Keratinocyte (primary cell): ENCODE data around the gene DHX35. TPM values are rescaled to one million over a fixed set of nuclear protein-coding genes. Genes with fewer than 3 reads are reported as not detected.

ENCODE experiments used
- DNase-seq: peaks from one replicate; pipeline ENCODE4 v3.0.0-alpha.2; 2011; ENCODE audit warnings: low read depth, missing footprints, low spot score
- FAIRE-seq: peaks from 2 replicates; lab custom pipeline; 2011; peaks lifted over from hg19 to GRCh38; lab: Jason Lieb, UNC
- H2AFZ ChIP-seq: 2 replicates; pipeline ENCODE4 v1.6.0; 2012; ENCODE audit warnings: low read length, control low read depth, inconsistent platforms; ENCODE audit not compliant: control insufficient read depth
- H3K27ac ChIP-seq: 2 replicates; pipeline ENCODE4 v1.5.1; 2011; ENCODE audit warnings: low read length; ENCODE audit not compliant: control insufficient read depth, insufficient read depth
- H3K27me3 ChIP-seq: 3 replicates; pipeline ENCODE4 v1.6.0; 2011; ENCODE audit warnings: low read length; ENCODE audit not compliant: control insufficient read depth, insufficient read depth; ENCODE audit errors: extremely low read depth
- H3K36me3 ChIP-seq, 2 experiments: 2 replicates in 1 of 2; 3 replicates in 1 of 2; pipeline ENCODE4 v1.5.1; 2011; ENCODE audit warnings: low read length in 2 of 2, mild to moderate bottlenecking in 1 of 2; ENCODE audit not compliant: control insufficient read depth in 2 of 2, insufficient read depth in 2 of 2; ENCODE audit errors: extremely low read depth in 1 of 2
- H3K4me1 ChIP-seq: 3 replicates; pipeline ENCODE4 v1.5.1; 2011; ENCODE audit warnings: low read length; ENCODE audit not compliant: control insufficient read depth, insufficient read depth; ENCODE audit errors: extremely low read depth
- H3K4me2 ChIP-seq: 3 replicates; pipeline ENCODE4 v1.6.0; 2011; ENCODE audit warnings: low read depth, low read length; ENCODE audit not compliant: control insufficient read depth, insufficient read depth; ENCODE audit errors: extremely low read depth
- H3K4me3 ChIP-seq, 3 experiments: fragments of 200-600 bp in 1 of 3; sonication (generic) in 1 of 3; 2 replicates in 2 of 3; 3 replicates in 1 of 3; pipeline ENCODE4 v1.5.1; 2011 to 2016; ENCODE audit warnings: low read length in 3 of 3, mild to moderate bottlenecking in 3 of 3, control low read depth in 2 of 3, inconsistent platforms in 1 of 3, low read depth in 1 of 3, mixed read lengths in 1 of 3, mixed run types in 1 of 3, moderate library complexity in 1 of 3; ENCODE audit not compliant: control insufficient read depth in 2 of 3, insufficient read depth in 2 of 3; ENCODE audit errors: extremely low read depth in 1 of 3
- H3K79me2 ChIP-seq: 2 replicates; pipeline ENCODE4 v1.6.0; 2012; ENCODE audit warnings: low read length; ENCODE audit not compliant: control insufficient read depth, insufficient read depth
- H3K9ac ChIP-seq: 3 replicates; pipeline ENCODE4 v1.6.0; 2011; ENCODE audit warnings: low read length; ENCODE audit not compliant: control insufficient read depth, insufficient read depth; ENCODE audit errors: extremely low read depth
- H3K9me1 ChIP-seq: 3 replicates; pipeline ENCODE4 v1.6.0; 2011; ENCODE audit warnings: low read length; ENCODE audit not compliant: control insufficient read depth, insufficient read depth; ENCODE audit errors: extremely low read depth
- H3K9me3 ChIP-seq: 2 replicates; pipeline ENCODE4 v1.5.1; 2012; ENCODE audit warnings: low read depth, low read length; ENCODE audit not compliant: control insufficient read depth
- H4K20me1 ChIP-seq: 3 replicates; pipeline ENCODE4 v1.6.0; 2011; ENCODE audit warnings: low read length; ENCODE audit not compliant: control insufficient read depth, insufficient read depth; ENCODE audit errors: extremely low read depth
- EZH2 ChIP-seq: IDR thresholded peaks from one replicate; pipeline ENCODE4 v1.6.1; 2012; ENCODE audit warnings: inconsistent platforms, mild to moderate bottlenecking, low read length, moderate library complexity
- dilution Hi-C: fragments of 300-500 bp; cut with MboI; formaldehyde crosslinking; loops from one replicate; pipeline ENCODE4 v1.7.0; 2020; ENCODE audit warnings: low sequenced_read_pairs; ENCODE audit not compliant: extremely low pct_ligation_motif_present
- polyA plus RNA-seq, 5 experiments: library from polyadenylated mRNA; depleted of rRNA in 3 of 5; stranded (reverse) in 3 of 5; stranded (forward) in 1 of 5; unstranded in 1 of 5; fragments of >200 nt; gene quantifications; 1 replicate in 1 of 5; 2 replicates in 3 of 5; 3 replicates in 1 of 5; pipeline versions ENCODE4 v1.2.1 to v1.2.3, GENCODE V29; 2011 to 2012; ENCODE audit warnings: missing spikeins in 2 of 5, low read depth in 1 of 5, low replicate concordance in 1 of 5
- TF ChIP-seq, protein P1 (sequence below), 3 experiments: IDR thresholded peaks in 1 of 3; conservative IDR thresholded peaks in 1 of 3; optimal IDR thresholded peaks in 1 of 3; 2 replicates in 2 of 3; 3 replicates in 1 of 3; pipeline versions ENCODE3 to v1.5.1; 2011; ENCODE audit warnings: low read length in 3 of 3, mild to moderate bottlenecking in 3 of 3, moderate library complexity in 2 of 3, control low read depth in 1 of 3, inconsistent platforms in 1 of 3; ENCODE audit not compliant: insufficient read depth in 2 of 3; ENCODE audit errors: extremely low read depth in 1 of 3

The DHX35 gene
- polyA plus RNA-seq, 1 donor (not counting 4 experiments of a cell fraction or from before 2014, with no cell fraction given): 9.8 TPM

DNA sequence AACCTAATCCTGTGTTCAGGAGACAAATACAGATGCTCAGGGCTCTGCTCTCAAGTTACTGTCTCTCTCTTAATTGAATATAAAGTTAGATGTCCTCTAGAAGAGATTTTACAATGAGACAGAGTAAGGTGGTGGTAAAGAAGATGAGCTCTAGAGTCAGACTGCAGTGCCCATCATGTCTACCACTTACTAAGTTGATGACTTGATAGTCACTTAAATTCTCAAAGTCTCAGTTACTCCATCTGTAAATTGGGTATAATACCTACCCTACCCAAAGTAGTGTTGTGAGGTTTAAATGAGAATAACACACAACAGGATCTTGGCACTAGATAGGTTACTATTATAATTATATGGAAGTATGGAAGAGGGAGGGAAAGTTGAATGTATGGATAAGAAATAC, 1.6 kb downstream of the DHX35 start:
- H3K4me2 ChIP-seq: no peak overlapping the region
- no peak overlapping the region for H3K9ac ChIP-seq
- dilution Hi-C loops: no loop called here
- no peaks in the 10 kb centered on the region for H3K9me1 ChIP-seq
- H3K79me2 ChIP-seq: peaks cover 52% of the 10 kb centered on the region
- peaks cover 1 to 3% of the 10 kb centered on the region in 2 experiments for H3K36me3 ChIP-seq
- DNase-seq (no peak), FAIRE-seq (no peak)
- H3K4me3 ChIP-seq: no peak overlapping the region
- H3K9me3 ChIP-seq: no peaks in the 10 kb centered on the region
- no peaks in the 10 kb centered on the region for H3K27me3 ChIP-seq
- TF ChIP-seq, protein P1, sequence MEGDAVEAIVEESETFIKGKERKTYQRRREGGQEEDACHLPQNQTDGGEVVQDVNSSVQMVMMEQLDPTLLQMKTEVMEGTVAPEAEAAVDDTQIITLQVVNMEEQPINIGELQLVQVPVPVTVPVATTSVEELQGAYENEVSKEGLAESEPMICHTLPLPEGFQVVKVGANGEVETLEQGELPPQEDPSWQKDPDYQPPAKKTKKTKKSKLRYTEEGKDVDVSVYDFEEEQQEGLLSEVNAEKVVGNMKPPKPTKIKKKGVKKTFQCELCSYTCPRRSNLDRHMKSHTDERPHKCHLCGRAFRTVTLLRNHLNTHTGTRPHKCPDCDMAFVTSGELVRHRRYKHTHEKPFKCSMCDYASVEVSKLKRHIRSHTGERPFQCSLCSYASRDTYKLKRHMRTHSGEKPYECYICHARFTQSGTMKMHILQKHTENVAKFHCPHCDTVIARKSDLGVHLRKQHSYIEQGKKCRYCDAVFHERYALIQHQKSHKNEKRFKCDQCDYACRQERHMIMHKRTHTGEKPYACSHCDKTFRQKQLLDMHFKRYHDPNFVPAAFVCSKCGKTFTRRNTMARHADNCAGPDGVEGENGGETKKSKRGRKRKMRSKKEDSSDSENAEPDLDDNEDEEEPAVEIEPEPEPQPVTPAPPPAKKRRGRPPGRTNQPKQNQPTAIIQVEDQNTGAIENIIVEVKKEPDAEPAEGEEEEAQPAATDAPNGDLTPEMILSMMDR (optimal IDR thresholded peaks at IDR 0.05 in 1 of 3, IDR thresholded peaks at IDR 0.05 in 1 of 3, conservative IDR thresholded peaks at IDR 0.05 in 1 of 3; ENCODE audit: extremely low read depth in 1 of 3, insufficient read depth in 2 of 3, low read length in 3 of 3): no peak
- TF ChIP-seq EZH2: no peak
- no peak overlapping the region for H2AFZ ChIP-seq
- peaks cover 17% of the 10 kb centered on the region for H3K4me1 ChIP-seq
- H3K27ac ChIP-seq: no peak overlapping the region
- no peaks in the 10 kb centered on the region for H4K20me1 ChIP-seq

DNA sequence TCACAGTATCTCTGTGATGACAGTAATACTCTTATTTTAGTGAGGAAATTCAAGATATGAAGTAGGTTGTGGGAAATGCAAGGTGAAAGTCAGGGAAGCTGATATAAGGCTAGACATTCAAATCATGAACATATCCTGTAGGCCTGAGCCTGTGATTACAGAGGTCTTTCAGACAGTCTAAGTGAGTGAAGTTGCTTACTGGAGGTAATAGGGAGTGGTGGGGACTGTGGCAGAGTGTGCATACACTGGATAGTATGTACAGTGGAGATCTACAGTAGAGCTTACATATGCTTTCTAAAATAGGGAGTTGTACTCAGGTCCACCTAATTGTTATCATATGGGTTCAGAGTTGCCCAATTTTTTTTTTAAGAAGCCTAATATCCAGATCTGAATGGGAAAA, 3.1 kb downstream of the DHX35 start:
- no peak for TF ChIP-seq EZH2
- no peaks in the 10 kb centered on the region for H3K9me3 ChIP-seq
- peaks cover 24% of the 10 kb centered on the region for H3K4me1 ChIP-seq
- FAIRE-seq (no peak), DNase-seq (no peak)
- dilution Hi-C loops: no loop called here
- H2AFZ ChIP-seq: no peak overlapping the region
- no peaks in the 10 kb centered on the region for H4K20me1 ChIP-seq
- peaks cover 54% of the 10 kb centered on the region for H3K79me2 ChIP-seq
- H3K9ac ChIP-seq: no peak overlapping the region
- H3K4me3 ChIP-seq: no peak overlapping the region
- H3K9me1 ChIP-seq: no peaks in the 10 kb centered on the region
- H3K4me2 ChIP-seq: no peak overlapping the region
- H3K36me3 ChIP-seq: peaks cover 1 to 8% of the 10 kb centered on the region in 2 experiments
- no peaks in the 10 kb centered on the region for H3K27me3 ChIP-seq
- H3K27ac ChIP-seq: no peak overlapping the region

DNA sequence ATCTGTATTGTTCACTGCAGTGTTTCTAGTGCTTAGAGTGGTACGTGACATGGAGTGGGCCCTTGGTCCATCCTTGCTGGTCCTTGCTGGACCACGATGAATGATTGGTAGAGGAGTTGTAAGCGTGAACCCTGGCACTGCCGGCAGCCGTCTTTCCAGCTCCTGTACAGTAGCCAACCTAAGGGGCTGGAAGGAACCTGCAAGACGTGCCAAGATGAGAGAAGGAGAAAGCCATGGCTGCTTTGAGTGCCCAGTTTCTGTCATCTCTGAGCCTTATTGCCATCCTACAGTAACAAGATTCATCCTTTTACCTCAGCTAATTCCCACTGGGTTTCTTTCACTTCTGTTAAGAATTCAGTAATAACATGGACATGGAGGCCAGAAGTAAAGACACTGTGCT, 5.9 kb downstream of the DHX35 start:
- Histone ChIP-seq H3K4me2 (no peak overlapping the region), H3K36me3 (peaks cover 1 to 10% of the 10 kb centered on the region in 2 experiments), H3K4me3 (no peak overlapping the region), H3K27me3 (no peaks in the 10 kb centered on the region), H2AFZ (no peak overlapping the region), H3K79me2 (peaks cover 45% of the 10 kb centered on the region), H3K4me1 (peaks cover 41% of the 10 kb centered on the region), H3K9ac (no peak overlapping the region), H3K9me3 (no peaks in the 10 kb centered on the region), H4K20me1 (no peaks in the 10 kb centered on the region), H3K9me1 (no peaks in the 10 kb centered on the region), H3K27ac (no peak overlapping the region)
- no peak for DNase-seq
- TF ChIP-seq, protein P1 (optimal IDR thresholded peaks at IDR 0.05 in 1 of 3, IDR thresholded peaks at IDR 0.05 in 1 of 3, conservative IDR thresholded peaks at IDR 0.05 in 1 of 3; ENCODE audit: extremely low read depth in 1 of 3, insufficient read depth in 2 of 3, low read length in 3 of 3): no peak
- TF ChIP-seq EZH2: no peak
- FAIRE-seq: no peak
- dilution Hi-C loops: no loop called here
